ENCODE data around the gene DCAF17. TPM values are rescaled to one million over a fixed set of nuclear protein-coding genes. Genes with fewer than 3 reads are reported as not detected.

The DCAF17 gene
- total and polyA plus RNA-seq, 2 of the 13 experiments (the other 11 are each of a cell fraction or from before 2014, with no cell fraction given): 13.7 to 30.0 TPM

- TF ChIP-seq ZNF720 (CRISPR knock-in tag; IDR thresholded peaks at IDR 0.05) (no peak), SPEN (CRISPR knock-in tag; IDR thresholded peaks at IDR 0.05; ENCODE audit: low read depth) (peak; percentile 56; the same call in 1 of the 2 replicates), ZNF772 (CRISPR knock-in tag; IDR thresholded peaks at IDR 0.05) (no peak), NFE2L1 (CRISPR knock-in tag; IDR thresholded peaks at IDR 0.05; ENCODE audit: borderline replicate concordance) (0 out of 2 replicates have a peak, but pooled peaks have one; percentile 30), ZBTB20 (CRISPR knock-in tag; IDR thresholded peaks at IDR 0.05; ENCODE audit: borderline replicate concordance, low read depth) (no peak; the same call in 1 of the 2 replicates), TEAD3 (CRISPR knock-in tag; optimal IDR thresholded peaks at IDR 0.05; ENCODE audit: borderline replicate concordance) (peak; percentile 69), ESRRA (CRISPR knock-in tag; IDR thresholded peaks at IDR 0.05; ENCODE audit: low read depth) (no peak), CREB1 (IDR thresholded peaks at IDR 0.05) (no peak), CREB1 (CRISPR knock-in tag; IDR thresholded peaks at IDR 0.05) (no peak), ZNF770 (CRISPR knock-in tag; IDR thresholded peaks at IDR 0.05) (no peak), THAP8 (CRISPR knock-in tag; IDR thresholded peaks at IDR 0.05; ENCODE audit: borderline replicate concordance) (no peak), ZNF263 (CRISPR knock-in tag; IDR thresholded peaks at IDR 0.05) (peak; percentile 100), ZNF451 (CRISPR knock-in tag; IDR thresholded peaks at IDR 0.05) (no peak), MBNL3 (CRISPR knock-in tag; conservative IDR thresholded peaks at IDR 0.05) (no peak), ZBTB26 (CRISPR knock-in tag; IDR thresholded peaks at IDR 0.05; ENCODE audit: borderline replicate concordance) (no peak; the same call in 1 of the 2 replicates), SMARCC2 (IDR thresholded peaks at IDR 0.05) (no peak), GTF3A (CRISPR knock-in tag; conservative IDR thresholded peaks at IDR 0.05) (no peak), ZNF530 (CRISPR knock-in tag; IDR thresholded peaks at IDR 0.05; ENCODE audit: low read depth) (no peak), ZBTB7B (CRISPR knock-in tag; IDR thresholded peaks at IDR 0.05) (no peak)
- TF ChIP-seq, protein P1, sequence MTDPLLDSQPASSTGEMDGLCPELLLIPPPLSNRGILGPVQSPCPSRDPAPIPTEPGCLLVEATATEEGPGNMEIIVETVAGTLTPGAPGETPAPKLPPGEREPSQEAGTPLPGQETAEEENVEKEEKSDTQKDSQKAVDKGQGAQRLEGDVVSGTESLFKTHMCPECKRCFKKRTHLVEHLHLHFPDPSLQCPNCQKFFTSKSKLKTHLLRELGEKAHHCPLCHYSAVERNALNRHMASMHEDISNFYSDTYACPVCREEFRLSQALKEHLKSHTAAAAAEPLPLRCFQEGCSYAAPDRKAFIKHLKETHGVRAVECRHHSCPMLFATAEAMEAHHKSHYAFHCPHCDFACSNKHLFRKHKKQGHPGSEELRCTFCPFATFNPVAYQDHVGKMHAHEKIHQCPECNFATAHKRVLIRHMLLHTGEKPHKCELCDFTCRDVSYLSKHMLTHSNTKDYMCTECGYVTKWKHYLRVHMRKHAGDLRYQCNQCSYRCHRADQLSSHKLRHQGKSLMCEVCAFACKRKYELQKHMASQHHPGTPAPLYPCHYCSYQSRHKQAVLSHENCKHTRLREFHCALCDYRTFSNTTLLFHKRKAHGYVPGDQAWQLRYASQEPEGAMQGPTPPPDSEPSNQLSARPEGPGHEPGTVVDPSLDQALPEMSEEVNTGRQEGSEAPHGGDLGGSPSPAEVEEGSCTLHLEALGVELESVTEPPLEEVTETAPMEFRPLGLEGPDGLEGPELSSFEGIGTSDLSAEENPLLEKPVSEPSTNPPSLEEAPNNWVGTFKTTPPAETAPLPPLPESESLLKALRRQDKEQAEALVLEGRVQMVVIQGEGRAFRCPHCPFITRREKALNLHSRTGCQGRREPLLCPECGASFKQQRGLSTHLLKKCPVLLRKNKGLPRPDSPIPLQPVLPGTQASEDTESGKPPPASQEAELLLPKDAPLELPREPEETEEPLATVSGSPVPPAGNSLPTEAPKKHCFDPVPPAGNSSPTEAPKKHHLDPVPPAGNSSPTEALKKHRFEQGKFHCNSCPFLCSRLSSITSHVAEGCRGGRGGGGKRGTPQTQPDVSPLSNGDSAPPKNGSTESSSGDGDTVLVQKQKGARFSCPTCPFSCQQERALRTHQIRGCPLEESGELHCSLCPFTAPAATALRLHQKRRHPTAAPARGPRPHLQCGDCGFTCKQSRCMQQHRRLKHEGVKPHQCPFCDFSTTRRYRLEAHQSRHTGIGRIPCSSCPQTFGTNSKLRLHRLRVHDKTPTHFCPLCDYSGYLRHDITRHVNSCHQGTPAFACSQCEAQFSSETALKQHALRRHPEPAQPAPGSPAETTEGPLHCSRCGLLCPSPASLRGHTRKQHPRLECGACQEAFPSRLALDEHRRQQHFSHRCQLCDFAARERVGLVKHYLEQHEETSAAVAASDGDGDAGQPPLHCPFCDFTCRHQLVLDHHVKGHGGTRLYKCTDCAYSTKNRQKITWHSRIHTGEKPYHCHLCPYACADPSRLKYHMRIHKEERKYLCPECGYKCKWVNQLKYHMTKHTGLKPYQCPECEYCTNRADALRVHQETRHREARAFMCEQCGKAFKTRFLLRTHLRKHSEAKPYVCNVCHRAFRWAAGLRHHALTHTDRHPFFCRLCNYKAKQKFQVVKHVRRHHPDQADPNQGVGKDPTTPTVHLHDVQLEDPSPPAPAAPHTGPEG (CRISPR knock-in tag; IDR thresholded peaks at IDR 0.05): no peak
These were observed 860 bp upstream of the DCAF17 start (continued) for GRCh38 chr2:171432969-171433762.
